ENCODE results near the gene ERGIC2. TPM values are rescaled to one million over a fixed set of nuclear protein-coding genes. Genes with fewer than 3 reads are reported as not detected.
A peak's percentile ranks its signal among the peaks of the same experiment; 100 is the strongest.

The ERGIC2 gene
- total and polyA plus RNA-seq, 9 of the 15 experiments (the other 6 are each of a cell fraction or from before 2014, with no cell fraction given), result 24.1 to 180 (median 75.7) TPM

DNA sequence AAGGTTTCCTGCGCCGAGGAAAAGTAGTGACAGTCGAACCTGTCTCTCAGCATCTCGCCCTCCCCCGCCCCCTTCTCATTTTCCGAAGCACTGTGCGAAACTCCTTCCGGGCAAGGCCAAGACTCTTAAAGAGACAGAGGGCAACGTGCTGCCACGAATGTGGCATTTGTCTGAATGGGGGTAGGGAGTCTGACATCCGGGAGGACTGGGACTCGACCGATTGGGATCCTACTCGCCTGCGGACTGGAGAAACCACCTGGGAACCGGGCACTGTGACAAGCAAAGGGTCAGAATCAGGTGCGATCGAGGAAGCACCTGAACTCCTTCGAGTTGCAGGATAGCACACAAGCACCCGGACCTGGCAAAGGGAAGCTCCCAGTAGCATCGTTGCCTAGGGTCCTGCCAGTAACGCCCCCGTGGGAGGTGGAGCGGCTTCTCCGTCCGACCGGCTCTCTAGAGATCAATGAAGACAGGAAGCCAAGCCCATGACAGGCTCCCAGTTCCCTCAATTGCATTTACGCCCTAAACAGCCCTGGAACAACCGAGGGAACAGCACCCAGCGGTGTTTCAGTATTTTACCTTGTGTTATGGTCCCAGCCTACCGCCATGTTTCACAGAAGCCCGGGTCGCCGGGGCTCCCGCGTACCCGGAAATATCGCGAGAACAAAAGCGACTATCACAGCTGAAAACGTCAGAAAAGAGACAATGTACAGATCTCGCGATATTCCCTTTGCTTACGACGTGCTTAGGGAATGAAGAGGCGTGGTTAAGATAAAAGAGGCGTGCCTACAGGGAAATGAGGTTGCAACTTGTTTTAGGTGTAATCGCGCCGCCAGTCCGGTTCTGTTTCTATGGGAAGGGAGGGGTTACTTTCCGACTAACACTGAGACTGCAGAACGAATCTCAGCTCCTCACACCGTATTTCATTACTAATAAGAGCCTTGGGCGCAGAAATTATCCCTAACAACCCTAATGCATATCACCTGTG is at the start of gene ERGIC2 (continued):
- TF ChIP-seq, protein P1, sequence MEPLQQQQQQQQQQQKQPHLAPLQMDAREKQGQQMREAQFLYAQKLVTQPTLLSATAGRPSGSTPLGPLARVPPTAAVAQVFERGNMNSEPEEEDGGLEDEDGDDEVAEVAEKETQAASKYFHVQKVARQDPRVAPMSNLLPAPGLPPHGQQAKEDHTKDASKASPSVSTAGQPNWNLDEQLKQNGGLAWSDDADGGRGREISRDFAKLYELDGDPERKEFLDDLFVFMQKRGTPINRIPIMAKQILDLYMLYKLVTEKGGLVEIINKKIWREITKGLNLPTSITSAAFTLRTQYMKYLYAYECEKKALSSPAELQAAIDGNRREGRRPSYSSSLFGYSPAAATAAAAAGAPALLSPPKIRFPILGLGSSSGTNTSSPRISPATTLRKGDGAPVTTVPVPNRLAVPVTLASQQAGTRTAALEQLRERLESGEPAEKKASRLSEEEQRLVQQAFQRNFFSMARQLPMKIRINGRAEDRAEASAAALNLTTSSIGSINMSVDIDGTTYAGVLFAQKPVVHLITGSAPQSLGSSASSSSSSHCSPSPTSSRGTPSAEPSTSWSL (CRISPR knock-in tag; IDR thresholded peaks at IDR 0.05; ENCODE audit: borderline replicate concordance), result no peak
- no peak for TF ChIP-seq ZNF274 (IDR thresholded peaks at IDR 0.05; ENCODE audit: borderline replicate concordance, low read depth, low read length)
- TF ChIP-seq ZNF224 (CRISPR knock-in tag; IDR thresholded peaks at IDR 0.05), result no peak
- no peak for TF ChIP-seq NCOA6 (IDR thresholded peaks at IDR 0.05)
- TF ChIP-seq ZNF717 (CRISPR knock-in tag; IDR thresholded peaks at IDR 0.05), result no peak
- no peak for TF ChIP-seq DDX20 (tag; IDR thresholded peaks at IDR 0.05; ENCODE audit: low read depth)
- no peak for TF ChIP-seq SMAD3 (CRISPR knock-in tag; conservative IDR thresholded peaks at IDR 0.05)
- TF ChIP-seq JUN (IDR thresholded peaks at IDR 0.05; ENCODE audit: borderline replicate concordance, low read depth, low read length), result no peak
- TF ChIP-seq JUN (CRISPR knock-in tag; IDR thresholded peaks at IDR 0.05; ENCODE audit: borderline replicate concordance), result no peak
- TF ChIP-seq, protein P2, sequence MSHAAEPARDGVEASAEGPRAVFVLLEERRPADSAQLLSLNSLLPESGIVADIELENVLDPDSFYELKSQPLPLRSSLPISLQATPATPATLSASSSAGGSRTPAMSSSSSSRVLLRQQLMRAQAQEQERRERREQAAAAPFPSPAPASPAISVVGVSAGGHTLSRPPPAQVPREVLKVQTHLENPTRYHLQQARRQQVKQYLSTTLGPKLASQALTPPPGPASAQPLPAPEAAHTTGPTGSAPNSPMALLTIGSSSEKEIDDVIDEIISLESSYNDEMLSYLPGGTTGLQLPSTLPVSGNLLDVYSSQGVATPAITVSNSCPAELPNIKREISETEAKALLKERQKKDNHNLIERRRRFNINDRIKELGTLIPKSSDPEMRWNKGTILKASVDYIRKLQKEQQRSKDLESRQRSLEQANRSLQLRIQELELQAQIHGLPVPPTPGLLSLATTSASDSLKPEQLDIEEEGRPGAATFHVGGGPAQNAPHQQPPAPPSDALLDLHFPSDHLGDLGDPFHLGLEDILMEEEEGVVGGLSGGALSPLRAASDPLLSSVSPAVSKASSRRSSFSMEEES (CRISPR knock-in tag; IDR thresholded peaks at IDR 0.05), result no peak
- no peak for TF ChIP-seq DACH1 (IDR thresholded peaks at IDR 0.05; ENCODE audit: partially characterized antibody)
- no peak for TF ChIP-seq MTF1 (CRISPR knock-in tag; IDR thresholded peaks at IDR 0.05; ENCODE audit: borderline replicate concordance)
- TF ChIP-seq ELF2 (CRISPR knock-in tag; IDR thresholded peaks at IDR 0.05), result no peak
- TF ChIP-seq ZNF124 (CRISPR knock-in tag; IDR thresholded peaks at IDR 0.05), result no peak
- TF ChIP-seq PYGO2 (tag; IDR thresholded peaks at IDR 0.05), result no peak
- TF ChIP-seq, protein P3, sequence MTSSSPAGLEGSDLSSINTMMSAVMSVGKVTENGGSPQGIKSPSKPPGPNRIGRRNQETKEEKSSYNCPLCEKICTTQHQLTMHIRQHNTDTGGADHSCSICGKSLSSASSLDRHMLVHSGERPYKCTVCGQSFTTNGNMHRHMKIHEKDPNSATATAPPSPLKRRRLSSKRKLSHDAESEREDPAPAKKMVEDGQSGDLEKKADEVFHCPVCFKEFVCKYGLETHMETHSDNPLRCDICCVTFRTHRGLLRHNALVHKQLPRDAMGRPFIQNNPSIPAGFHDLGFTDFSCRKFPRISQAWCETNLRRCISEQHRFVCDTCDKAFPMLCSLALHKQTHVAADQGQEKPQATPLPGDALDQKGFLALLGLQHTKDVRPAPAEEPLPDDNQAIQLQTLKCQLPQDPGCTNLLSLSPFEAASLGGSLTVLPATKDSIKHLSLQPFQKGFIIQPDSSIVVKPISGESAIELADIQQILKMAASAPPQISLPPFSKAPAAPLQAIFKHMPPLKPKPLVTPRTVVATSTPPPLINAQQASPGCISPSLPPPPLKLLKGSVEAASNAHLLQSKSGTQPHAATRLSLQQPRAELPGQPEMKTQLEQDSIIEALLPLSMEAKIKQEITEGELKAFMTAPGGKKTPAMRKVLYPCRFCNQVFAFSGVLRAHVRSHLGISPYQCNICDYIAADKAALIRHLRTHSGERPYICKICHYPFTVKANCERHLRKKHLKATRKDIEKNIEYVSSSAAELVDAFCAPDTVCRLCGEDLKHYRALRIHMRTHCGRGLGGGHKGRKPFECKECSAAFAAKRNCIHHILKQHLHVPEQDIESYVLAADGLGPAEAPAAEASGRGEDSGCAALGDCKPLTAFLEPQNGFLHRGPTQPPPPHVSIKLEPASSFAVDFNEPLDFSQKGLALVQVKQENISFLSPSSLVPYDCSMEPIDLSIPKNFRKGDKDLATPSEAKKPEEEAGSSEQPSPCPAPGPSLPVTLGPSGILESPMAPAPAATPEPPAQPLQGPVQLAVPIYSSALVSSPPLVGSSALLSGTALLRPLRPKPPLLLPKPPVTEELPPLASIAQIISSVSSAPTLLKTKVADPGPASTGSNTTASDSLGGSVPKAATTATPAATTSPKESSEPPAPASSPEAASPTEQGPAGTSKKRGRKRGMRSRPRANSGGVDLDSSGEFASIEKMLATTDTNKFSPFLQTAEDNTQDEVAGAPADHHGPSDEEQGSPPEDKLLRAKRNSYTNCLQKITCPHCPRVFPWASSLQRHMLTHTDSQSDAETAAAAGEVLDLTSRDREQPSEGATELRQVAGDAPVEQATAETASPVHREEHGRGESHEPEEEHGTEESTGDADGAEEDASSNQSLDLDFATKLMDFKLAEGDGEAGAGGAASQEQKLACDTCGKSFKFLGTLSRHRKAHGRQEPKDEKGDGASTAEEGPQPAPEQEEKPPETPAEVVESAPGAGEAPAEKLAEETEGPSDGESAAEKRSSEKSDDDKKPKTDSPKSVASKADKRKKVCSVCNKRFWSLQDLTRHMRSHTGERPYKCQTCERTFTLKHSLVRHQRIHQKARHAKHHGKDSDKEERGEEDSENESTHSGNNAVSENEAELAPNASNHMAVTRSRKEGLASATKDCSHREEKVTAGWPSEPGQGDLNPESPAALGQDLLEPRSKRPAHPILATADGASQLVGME (CRISPR knock-in tag; IDR thresholded peaks at IDR 0.05), result no peak
- TF ChIP-seq ZNF766 (CRISPR knock-in tag; conservative IDR thresholded peaks at IDR 0.05), result peak; percentile 52
- no peak for TF ChIP-seq CBX2 (IDR thresholded peaks at IDR 0.05; ENCODE audit: insufficient read depth, low read length, poor library complexity, severe bottlenecking)
- TF ChIP-seq ZNF780A (CRISPR knock-in tag; IDR thresholded peaks at IDR 0.05), result no peak
